Measurements from ENCODE around the gene HOXD3.

- TF ChIP-seq POLR2A (IDR thresholded peaks at IDR 0.05) (no peak), CTCF (IDR thresholded peaks at IDR 0.05) (no peak), EP300 (IDR thresholded peaks at IDR 0.05) (no peak)
Measured at GRCh38 chr2:176142281-176142680, 14.8 kb upstream of the HOXD3 start.
